AG10803 (cell line): Measurements from ENCODE around the gene SLCO4C1.
"Not testable (repeated sequence)": the region's sequence is repeated elsewhere in the genome, so short reads cannot be mapped to it uniquely, and the experiment has no call there.

Source experiments
- DNase-seq: peaks from one replicate; pipeline ENCODE4 v3.0.0; 2010; ENCODE audit warnings: low read depth
- H3K4me3 ChIP-seq: 2 replicates; pipeline ENCODE4 v1.5.1; 2011; ENCODE audit warnings: mild to moderate bottlenecking, low read length, control low read depth
- CTCF ChIP-seq: conservative IDR thresholded peaks from 2 replicates; pipeline ENCODE4 v1.5.1; 2011; ENCODE audit warnings: mild to moderate bottlenecking, low read length, control low read depth, inconsistent platforms

SLCO4C1 gene

GRCh38 chr5:102296178-102296817, at the start of gene SLCO4C1:
Gene SLCO4C1 (minus strand): TSS chr5:102296284. CDS start chr5:102296262, 22 bp downstream.
- H3K4me3 ChIP-seq = no peak within 1 kb of the TSS
- TF ChIP-seq CTCF = no peak
- peak; percentile 0 for DNase-seq

- H3K4me3 ChIP-seq = no peak overlapping the region
- no peak for TF ChIP-seq CTCF
- no peak for DNase-seq
These were observed 45.7 kb upstream of the SLCO4C1 start for GRCh38 chr5:102341681-102342288.

- H3K4me3 ChIP-seq = no peak overlapping the region
- DNase-seq = no peak
These were observed 28.6 kb upstream of the SLCO4C1 start for GRCh38 chr5:102324714-102325113.

GRCh38 chr5:102318801-102319200, 22.7 kb upstream of the SLCO4C1 start:
- H3K4me3 ChIP-seq, DNase-seq: not testable (repeated sequence)

More at GRCh38 chr5:102324714-102325113, 28.6 kb upstream of the SLCO4C1 start:
- TF ChIP-seq CTCF = no peak

- DNase-seq = no peak
- no peak for TF ChIP-seq CTCF
- no peak overlapping the region for H3K4me3 ChIP-seq
These were observed 18.2 kb upstream of the SLCO4C1 start for GRCh38 chr5:102314328-102314727.

- H3K4me3 ChIP-seq = no peak overlapping the region
- DNase-seq = no peak
- TF ChIP-seq CTCF = no peak
These were observed 17.8 kb upstream of the SLCO4C1 start for GRCh38 chr5:102313912-102314311.

- TF ChIP-seq CTCF = no peak
- no peak for DNase-seq
- H3K4me3 ChIP-seq = no peak overlapping the region
These were observed 16.7 kb upstream of the SLCO4C1 start for GRCh38 chr5:102312586-102313370.
